ENCODE results near the gene TIPARP. TPM values are rescaled to one million over a fixed set of nuclear protein-coding genes. Genes with fewer than 3 reads are reported as not detected.
A peak's percentile ranks its signal among the peaks of the same experiment; 100 is the strongest.

Gene TIPARP
- total RNA-seq, 4 donors from 2014 or later = 41.7 to 115 (median 65.3) TPM

GRCh38 chr3:156694536-156694935 lies 20.1 kb downstream of the TIPARP start:
- DNase-seq (ENCODE audit: low spot score in 2 of 2) = no peak
- no peak overlapping the region for H3K4me3 ChIP-seq
- H3K27ac ChIP-seq = no peak overlapping the region
- no peaks in the 10 kb centered on the region for H3K27me3 ChIP-seq
- no peak for TF ChIP-seq CTCF (IDR thresholded peaks at IDR 0.05)
- no peak for TF ChIP-seq EP300 (IDR thresholded peaks at IDR 0.05)
- no peak for TF ChIP-seq POLR2A (IDR thresholded peaks at IDR 0.05)
- H3K36me3 ChIP-seq = peaks cover 0 to 55% (median 9%) of the 10 kb centered on the region in 3 donors
- no peaks in the 10 kb centered on the region for H3K9me3 ChIP-seq
- peaks cover 0 to 47% (median 21%) of the 10 kb centered on the region in 4 donors for H3K4me1 ChIP-seq

- Histone ChIP-seq H3K9me3 (no peaks in the 10 kb centered on the region), H3K27me3 (no peaks in the 10 kb centered on the region), H3K36me3 (peaks cover 0 to 76% (median 0%) of the 10 kb centered on the region in 3 donors), H3K4me1 (peaks cover 0 to 45% (median 2%) of the 10 kb centered on the region in 4 donors), H3K27ac (peak overlapping the region in 1 of 4 donors; percentile 11), H3K4me3 (no peak overlapping the region)
- 74 to 83% methylated on average over 1 of the region's 1 CpG for WGBS, 2 donors
- no peak for DNase-seq (ENCODE audit: low spot score in 2 of 2)
- TF ChIP-seq EP300 (IDR thresholded peaks at IDR 0.05) = peak in 1 of 2 donors; percentile 69
- TF ChIP-seq CTCF (IDR thresholded peaks at IDR 0.05) = no peak
Measured at GRCh38 chr3:156702367-156702766, 28.0 kb downstream of the TIPARP start.

- 57 to 73% methylated on average over 4 of the region's 4 CpGs for WGBS, 2 donors
- TF ChIP-seq POLR2A (IDR thresholded peaks at IDR 0.05) (no peak), EP300 (IDR thresholded peaks at IDR 0.05) (no peak), CTCF (IDR thresholded peaks at IDR 0.05) (no peak)
- Histone ChIP-seq H3K36me3 (peaks cover 0 to 72% (median 0%) of the 10 kb centered on the region in 3 donors), H3K4me1 (peaks cover 0 to 44% (median 2%) of the 10 kb centered on the region in 4 donors), H3K27ac (peak overlapping the region in 1 of 4 donors; percentile 16), H3K9me3 (no peaks in the 10 kb centered on the region), H3K27me3 (no peaks in the 10 kb centered on the region), H3K4me3 (no peak overlapping the region)
- DNase-seq (ENCODE audit: low spot score in 2 of 2) = no peak
Measured at GRCh38 chr3:156704370-156705036, 30.1 kb downstream of the TIPARP start.

GRCh38 chr3:156705761-156706616 lies 31.6 kb downstream of the TIPARP start:
- H3K4me3 ChIP-seq = no peak overlapping the region
- H3K36me3 ChIP-seq = peaks cover 0 to 75% (median 0%) of the 10 kb centered on the region in 3 donors
- TF ChIP-seq CTCF (IDR thresholded peaks at IDR 0.05) = no peak
- peak in 1 of 2 donors; percentile 4 for TF ChIP-seq EP300 (IDR thresholded peaks at IDR 0.05)
- H3K27ac ChIP-seq = no peak overlapping the region
- DNase-seq (ENCODE audit: low spot score in 2 of 2) = no peak
- H3K9me3 ChIP-seq = no peaks in the 10 kb centered on the region
- H3K4me1 ChIP-seq = peaks cover 0 to 41% (median 2%) of the 10 kb centered on the region in 4 donors
- H3K27me3 ChIP-seq = no peaks in the 10 kb centered on the region
- 71 to 78% methylated on average over 3 of the region's 3 CpGs for WGBS, 2 donors

GRCh38 chr3:156707588-156707987 lies 33.2 kb downstream of the TIPARP start:
- DNase-seq (ENCODE audit: low spot score in 2 of 2) = no peak
- WGBS, 2 donors = 93 to 95% methylated on average over 7 of the region's 7 CpGs
- no peak overlapping the region for H3K27ac ChIP-seq
- TF ChIP-seq POLR2A (IDR thresholded peaks at IDR 0.05) (no peak), EP300 (IDR thresholded peaks at IDR 0.05) (no peak), CTCF (IDR thresholded peaks at IDR 0.05) (no peak)
- H3K4me1 ChIP-seq = peaks cover 0 to 28% (median 2%) of the 10 kb centered on the region in 4 donors
- peaks cover 0 to 74% (median 0%) of the 10 kb centered on the region in 3 donors for H3K36me3 ChIP-seq
- H3K4me3 ChIP-seq = no peak overlapping the region
- H3K27me3 ChIP-seq = no peaks in the 10 kb centered on the region
- H3K9me3 ChIP-seq = no peaks in the 10 kb centered on the region
